Activated T-cell treated with anti-CD3 and anti-CD28 coated beads for 48 hours (primary cell): ENCODE measurements around the gene HGF.

Experiments used
- DNase-seq: peaks from one replicate; pipeline ENCODE4 v3.0.0-alpha.2; 2020; ENCODE audit warnings: low read depth

Gene HGF

DNA sequence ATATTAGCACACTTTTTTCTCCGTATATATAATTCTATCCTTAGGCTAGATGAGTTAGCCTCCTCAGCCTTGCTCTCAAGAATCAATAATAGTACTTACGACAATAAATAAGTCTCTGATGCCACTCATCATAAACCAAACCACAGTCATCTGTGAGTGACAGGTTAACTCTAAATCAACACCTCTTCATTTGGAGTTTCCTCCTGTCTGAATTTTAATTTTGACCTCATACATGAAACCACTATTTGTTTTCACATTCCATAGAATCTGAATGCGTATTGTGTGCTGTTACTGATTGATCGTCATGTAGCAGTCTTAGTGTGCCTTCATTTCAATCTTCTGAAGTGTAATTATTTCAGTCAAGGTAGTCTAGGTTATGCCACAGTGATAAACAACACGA lies 85.8 kb downstream of the HGF start:
- no peak for DNase-seq

DNA sequence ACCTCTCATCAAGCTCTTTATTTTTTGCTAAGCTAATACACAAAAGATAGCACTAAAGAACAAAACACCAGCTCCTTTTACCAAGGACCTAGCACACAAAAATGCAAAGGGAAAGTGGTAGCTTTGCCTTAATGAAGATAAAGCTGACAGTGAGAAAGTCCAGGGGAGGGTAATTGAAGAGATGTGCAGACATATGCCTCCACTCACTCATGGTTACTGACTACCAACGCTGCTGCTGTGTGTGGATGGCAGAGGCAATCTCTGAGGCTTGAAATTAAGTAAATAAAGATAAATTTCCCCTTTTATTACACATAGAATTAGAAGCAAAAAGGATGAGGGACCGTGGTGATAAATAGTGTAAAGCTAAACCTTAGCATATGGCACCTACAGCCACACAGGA lies 87.0 kb downstream of the HGF start:
- no peak for DNase-seq

DNA sequence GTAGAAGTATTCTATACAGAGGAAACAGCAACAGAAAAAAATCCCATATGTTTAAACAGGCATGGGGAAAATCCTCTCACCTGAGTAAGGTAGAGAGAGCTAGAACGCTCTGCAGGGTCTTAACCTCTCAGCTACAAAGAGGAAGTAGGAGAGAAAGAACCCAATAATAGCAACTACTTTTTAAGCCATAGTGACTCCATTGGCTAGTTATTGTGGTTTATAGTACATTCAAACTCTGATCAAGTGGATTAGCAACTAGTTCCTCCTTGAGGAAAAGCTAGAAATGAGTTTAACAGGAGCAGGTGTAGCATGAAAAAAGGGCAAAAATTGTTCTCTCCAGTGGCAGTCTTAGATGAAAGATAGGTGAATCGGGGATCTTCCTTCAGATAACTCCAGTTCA lies 89.7 kb downstream of the HGF start:
- DNase-seq = no peak

DNA sequence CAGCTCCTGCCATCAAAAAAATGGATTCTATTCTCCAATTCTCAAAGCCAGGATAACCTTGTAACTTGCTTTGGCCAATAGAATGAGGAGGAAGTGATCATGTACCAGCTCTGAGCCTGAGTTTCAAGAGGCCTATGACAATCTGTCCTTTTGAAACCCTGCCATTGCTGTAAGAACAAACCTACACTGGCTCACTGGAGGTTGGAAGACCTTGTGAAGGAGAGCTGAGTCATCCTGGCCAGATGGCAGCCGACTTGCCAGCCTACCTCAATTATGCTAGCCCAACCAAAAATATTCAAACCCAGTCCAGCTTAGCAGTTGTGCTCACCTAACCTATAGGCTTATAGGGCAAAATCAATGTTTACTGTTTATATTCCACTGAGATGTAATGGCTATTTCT lies 93.0 kb downstream of the HGF start:
- no peak for DNase-seq

DNA sequence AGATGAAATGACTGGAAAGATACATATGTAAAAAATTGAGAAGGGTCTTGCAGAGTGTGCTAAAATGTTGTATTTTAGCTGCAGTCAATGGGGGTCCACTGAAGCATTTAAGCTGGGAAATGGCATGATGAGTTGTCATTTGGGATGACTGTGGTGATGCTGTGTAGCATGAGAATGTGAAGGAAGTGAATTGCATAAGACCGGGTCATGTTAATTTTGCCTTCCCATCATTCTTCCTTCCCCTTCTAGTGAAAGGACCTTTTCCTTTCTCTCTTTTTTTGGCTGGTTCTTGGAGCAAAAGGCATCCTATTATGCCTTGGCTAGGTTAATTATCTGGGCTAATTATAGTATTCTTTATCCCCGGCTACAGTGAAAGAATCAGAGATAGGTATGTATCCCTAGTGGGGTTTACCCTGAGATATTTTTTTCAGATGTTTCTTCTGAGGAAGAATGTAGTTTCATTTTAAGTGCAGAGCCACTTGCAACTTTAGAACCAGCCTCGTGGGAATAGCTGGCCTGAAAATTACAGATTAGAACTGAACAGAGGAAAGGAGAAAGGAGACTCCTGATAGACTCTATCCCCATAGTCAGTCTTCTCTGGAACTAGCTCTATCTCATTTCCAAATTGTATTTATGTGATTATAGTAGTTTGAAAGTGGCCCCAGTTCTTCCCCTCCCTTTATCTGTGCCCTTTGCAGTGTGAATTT lies 93.6 kb downstream of the HGF start:
- no peak for DNase-seq

DNA sequence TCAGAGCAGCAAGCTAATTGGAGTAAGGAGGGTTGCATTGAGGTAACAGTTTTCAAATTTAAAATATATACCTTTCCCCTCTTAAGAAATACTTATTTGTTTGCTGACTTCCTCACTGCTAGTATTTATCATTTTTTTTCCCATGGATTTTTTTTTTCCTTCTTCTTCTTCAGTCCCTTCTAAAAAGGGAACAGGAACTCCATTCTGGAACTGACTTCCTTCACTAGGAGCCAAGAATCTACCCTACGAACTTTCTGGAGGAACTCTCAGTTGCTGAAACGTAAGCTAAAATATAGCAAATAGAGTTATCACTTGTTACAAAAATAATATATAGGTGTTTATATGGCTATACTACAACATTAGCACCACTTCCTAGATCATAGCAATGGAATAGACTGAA lies 95.4 kb downstream of the HGF start:
- no peak for DNase-seq

DNA sequence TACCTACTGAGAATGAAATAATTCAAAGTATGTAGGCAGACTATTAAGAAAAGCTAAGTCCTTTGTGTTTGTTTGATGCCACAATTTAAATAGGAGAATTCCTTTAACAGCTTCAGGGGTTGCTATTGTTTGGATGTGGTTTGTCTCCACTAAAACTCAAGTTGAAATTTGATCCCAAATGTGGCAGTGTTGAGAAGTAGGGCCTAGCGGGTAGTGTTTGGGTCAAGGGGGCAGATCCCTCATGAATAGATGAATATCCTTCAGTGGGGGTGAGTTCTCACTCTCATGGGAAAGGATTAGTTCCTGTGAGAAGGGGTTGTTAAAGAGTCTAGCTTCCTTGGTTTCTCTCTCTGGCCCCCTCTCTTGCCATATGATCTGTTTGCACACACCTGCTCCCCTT lies 97.0 kb downstream of the HGF start:
- DNase-seq = no peak

DNA sequence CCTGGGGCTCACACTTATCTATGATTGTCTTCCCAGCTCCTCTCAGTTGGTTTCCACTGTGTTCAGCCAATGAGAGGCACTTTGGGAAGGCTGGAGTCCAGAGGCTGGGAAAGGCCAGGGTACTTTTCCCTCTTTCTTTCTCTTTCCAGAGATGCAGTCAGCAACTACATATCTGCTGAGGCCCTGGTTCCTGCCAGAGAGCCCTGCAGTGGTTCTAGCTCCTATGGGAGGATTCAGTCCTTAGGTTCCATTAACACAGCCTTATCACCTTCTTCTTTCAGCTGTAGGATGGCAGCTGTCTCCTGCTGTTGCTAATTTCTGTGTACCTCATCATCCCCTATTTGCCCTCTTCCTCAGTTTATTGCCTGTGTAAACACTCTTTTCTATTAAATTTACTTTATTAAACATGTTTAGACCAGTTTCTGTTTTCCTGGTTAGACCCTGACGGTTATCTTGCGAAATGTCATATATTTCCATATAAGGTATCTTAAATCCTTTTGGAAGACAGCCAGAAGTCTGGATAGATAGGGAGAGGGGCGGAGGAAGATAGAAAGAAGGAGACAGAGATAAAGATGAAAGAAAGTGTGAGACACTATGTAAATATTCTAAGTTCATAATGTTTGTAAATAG lies 100.3 kb downstream of the HGF start:
- DNase-seq = no peak

DNA sequence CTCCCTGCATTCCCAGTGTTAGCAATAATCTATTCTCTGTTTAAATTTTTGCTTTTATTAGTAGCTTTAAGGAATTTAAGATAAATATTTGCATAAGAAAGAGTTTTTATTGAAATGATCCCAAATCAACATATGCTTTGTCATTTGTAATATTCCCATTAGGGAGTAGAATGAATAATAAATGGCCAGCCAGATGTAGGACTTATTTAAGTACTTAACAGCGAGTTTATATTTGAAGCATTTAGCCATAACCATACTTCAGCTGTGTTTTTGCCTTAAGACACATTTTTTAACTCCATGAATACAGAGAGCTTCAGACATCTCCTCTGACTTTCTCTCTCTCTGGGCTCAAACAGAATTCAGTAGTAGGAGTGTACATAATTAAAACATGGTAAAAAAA lies 103.6 kb downstream of the HGF start:
- no peak for DNase-seq

DNA sequence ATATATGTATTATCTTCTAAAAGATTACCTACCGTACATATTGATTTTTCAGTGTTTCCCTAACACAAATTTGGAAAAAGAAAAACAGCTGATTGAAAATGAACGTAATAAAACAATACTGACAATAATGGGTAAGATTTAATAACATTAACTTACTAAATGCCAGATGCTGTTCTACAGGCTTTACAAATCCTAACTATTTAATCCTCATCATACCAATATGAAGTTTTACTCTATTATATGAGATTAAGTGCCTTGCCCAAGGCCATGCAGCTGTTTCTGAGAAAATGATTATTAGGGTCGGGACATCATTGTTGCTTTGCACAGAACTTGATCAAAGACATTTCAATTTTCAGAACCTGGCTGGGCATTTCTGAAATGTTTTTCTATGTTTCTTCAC lies 104.6 kb downstream of the HGF start:
- no peak for DNase-seq

DNA sequence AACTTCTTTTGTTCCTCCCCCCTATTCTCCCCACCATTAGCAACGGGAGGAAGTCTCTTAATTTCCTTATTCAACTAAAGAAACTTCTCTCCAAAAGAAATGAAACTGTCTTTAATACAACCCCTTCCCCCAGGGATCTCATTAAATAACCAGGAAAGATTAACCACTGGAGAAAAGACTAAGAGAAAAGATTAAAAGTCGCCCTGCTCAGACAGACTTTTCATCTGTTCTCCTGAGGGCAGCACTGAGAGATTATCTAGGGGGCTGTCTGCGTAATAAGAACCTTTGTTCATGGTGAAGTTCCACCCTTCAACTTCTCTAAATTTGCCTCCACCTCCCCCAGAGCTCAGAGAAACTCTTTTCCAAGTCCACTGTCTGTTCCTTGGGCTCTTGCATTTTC lies 105.5 kb downstream of the HGF start:
- DNase-seq = no peak

DNA sequence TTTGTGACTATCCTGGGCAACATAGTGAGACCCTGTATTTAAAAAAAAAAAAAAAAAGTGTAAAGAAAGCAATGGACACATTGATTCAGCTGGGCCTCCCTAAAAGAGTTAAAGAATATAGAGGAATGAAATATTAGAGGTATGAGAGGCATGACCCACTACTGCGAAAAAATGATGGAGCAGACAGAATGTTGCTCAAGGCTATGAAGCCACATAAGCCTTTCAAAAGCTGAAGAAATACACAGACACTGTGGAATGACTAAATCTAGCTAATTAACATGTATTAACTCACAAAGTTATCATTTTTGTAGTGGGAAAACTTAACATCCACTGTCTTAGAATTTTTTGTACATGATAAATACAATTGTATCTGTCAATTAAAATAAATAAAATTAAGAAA lies 107.3 kb downstream of the HGF start:
- no peak for DNase-seq

DNA sequence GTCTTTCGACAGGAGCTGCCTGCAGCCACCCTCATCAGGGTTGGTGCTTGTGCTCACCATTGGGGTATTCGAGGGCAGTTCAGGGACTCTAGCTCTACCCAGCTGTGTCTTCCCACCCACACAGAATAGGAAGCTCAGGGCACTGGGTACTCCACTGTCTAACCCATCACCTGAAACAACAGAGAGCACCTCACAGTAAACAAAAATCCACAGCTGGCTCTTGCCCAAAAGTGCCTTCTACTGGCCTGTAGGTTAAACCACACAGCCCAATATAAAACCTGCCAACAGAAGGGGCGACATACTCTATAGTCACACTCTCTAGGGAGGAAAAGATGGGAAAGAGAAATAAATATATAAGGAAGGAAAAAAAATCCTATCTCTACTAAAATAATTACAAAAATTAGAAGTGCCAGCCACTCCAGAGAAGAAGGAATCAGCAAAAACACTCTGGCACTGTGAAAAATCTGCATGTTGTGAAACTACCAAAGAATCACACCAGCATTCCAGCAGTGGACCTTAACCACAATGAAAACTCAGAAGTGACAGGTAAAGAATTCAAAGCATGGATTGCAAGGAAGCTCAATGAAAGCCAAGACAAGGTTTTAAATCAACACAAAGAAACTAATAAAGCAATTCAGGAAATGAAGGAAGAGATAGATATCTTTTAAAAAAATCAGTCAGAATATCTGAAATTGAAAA lies 110.0 kb downstream of the HGF start:
- DNase-seq = no peak

DNA sequence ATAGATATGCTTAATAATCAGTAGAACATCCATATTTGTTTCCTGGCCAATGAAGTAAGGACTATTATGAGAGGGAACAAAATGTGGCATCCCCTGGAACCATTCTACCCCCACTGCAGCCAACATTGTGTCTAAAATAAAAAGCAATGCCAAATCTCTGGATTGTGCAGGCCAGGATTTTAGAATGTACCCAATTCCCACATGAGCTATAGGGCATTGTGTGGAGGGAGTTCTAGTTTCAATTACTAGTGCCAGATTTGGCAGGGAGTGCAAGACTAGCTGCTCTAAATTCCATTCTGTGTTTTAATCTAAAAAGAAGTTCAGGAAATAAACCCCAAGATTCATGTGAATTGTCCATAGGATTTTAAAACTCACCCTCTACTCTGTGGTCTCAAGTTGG lies 112.3 kb downstream of the HGF start:
- DNase-seq = no peak

DNA sequence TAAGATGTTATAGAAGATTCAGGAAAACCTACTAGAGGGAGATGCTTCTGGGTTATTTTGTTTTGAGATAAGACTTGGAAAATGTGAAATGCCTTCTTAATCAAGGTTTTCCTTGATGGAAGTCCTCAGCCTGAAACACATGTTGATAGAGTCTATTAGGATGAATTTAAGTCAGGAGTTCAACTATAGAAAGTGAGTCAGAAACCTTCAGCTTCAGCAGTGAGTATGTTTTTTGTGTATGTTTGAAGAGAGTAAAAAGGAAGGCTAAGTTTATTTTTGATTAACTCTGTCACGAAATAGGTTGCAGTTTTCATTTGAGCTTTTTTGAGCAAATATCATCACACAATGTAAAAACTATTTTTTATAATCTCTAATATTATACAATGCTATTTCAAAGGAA lies 114.6 kb downstream of the HGF start:
- no peak for DNase-seq

DNA sequence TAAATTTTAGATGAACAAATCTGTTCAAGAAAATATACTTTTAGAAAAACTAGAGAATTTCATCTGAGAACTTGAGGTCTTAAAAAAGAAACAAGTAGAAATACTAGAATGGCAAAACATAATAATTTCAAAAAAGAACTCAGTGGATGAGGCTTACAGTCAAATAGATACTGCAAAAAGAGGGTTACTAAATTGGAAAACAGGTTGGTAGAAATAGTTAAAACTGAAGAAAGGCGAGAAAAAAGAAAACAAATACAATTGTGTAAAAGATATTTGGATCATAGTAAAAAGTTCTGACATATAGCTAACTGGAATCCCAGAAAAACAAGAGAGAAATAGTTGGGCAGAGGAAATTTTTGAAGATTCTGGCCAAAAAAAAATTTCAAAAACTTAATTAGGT lies 117.6 kb downstream of the HGF start:
- DNase-seq = no peak
